ENCODE measurements around the gene GBA3. TPM values are rescaled to one million over a fixed set of nuclear protein-coding genes. Genes with fewer than 3 reads are reported as not detected.
A peak's percentile ranks its signal among the peaks of the same experiment; 100 is the strongest.

The GBA3 gene
- total RNA-seq, 1 donor from 2014 or later, result not detected

GRCh38 chr4:22787753-22788375 lies 95.1 kb downstream of the GBA3 start:
- no peak for DNase-seq

GRCh38 chr4:22790631-22791030 lies 97.9 kb downstream of the GBA3 start:
- no peak for DNase-seq

GRCh38 chr4:22794732-22795131 lies 102.0 kb downstream of the GBA3 start:
- DNase-seq, result peak; percentile 50

- no peak for DNase-seq
Observed at GRCh38 chr4:22801391-22801790, 108.7 kb downstream of the GBA3 start.

- DNase-seq, result peak; percentile 36
Observed at GRCh38 chr4:22802876-22803275, 110.1 kb downstream of the GBA3 start.

- DNase-seq, result no peak
Observed at GRCh38 chr4:22803512-22803911, 110.8 kb downstream of the GBA3 start.

GRCh38 chr4:22814906-22815305 lies 122.2 kb downstream of the GBA3 start:
- peak; percentile 3 for DNase-seq

- no peak for DNase-seq
Observed at GRCh38 chr4:22824091-22824490, 131.4 kb downstream of the GBA3 start.

GRCh38 chr4:22842360-22843018 lies 149.8 kb downstream of the GBA3 start:
- no peak for DNase-seq

- no peak for DNase-seq
Observed at GRCh38 chr4:22848332-22848731, 155.6 kb downstream of the GBA3 start.

GRCh38 chr4:22850055-22850454 lies 157.3 kb downstream of the GBA3 start:
- no peak for DNase-seq

- DNase-seq, result peak; percentile 4
Observed at GRCh38 chr4:22850630-22851029, 157.9 kb downstream of the GBA3 start.

- no peak for DNase-seq
Observed at GRCh38 chr4:22857411-22857810, 164.7 kb downstream of the GBA3 start.

- DNase-seq, result no peak
Observed at GRCh38 chr4:22859318-22859717, 166.6 kb downstream of the GBA3 start.

Other genes with a start within 250 kb of the GBA3 start
- gene ADGRA3, start 176.9 kb upstream of the GBA3 start, total RNA-seq, result 70.9 TPM